Stimulated activated naive CD8-positive, alpha-beta T cell treated with anti-CD3 and anti-CD28 coated beads, Interleukin-15, amount 100 ng/mL, for 72 hours (primary cell): ENCODE data around the gene ZNF594.
A peak's percentile ranks its signal among the peaks of the same experiment; 100 is the strongest.
"Not testable (repeated sequence)": the region's sequence is repeated elsewhere in the genome, so short reads cannot be mapped to it uniquely, and the experiment has no call there.

Experiments used
- ATAC-seq: fragments of 150-1000 bp; cut with Tn5 transposase; 2 replicates; pipeline ENCODE4 v1.10.0; 2021; ENCODE audit warnings: mild to moderate bottlenecking, moderate library complexity
- DNase-seq, 2 donors: peaks; one replicate each; pipeline ENCODE4 v3.0.0; 2021 to 2022
- H3K27ac Mint-ChIP-seq, 2 donors: one replicate each; pipeline ENCODE4 v1.8.0; 2022; ENCODE audit warnings: mild to moderate bottlenecking in 2 of 2, mixed read lengths in 2 of 2, moderate library complexity in 2 of 2
- H3K27me3 Mint-ChIP-seq: one replicate; pipeline ENCODE4 v1.8.0; 2022; ENCODE audit warnings: mixed read lengths
- H3K4me1 Mint-ChIP-seq: one replicate; pipeline ENCODE4 v1.8.0; 2022; ENCODE audit warnings: mild to moderate bottlenecking, mixed read lengths
- H3K4me3 Mint-ChIP-seq, 2 donors: one replicate each; pipeline ENCODE4 v1.8.0; 2022; ENCODE audit warnings: mild to moderate bottlenecking in 2 of 2, mixed read lengths in 2 of 2, moderate library complexity in 1 of 2
- H3K9me3 Mint-ChIP-seq, 2 donors: one replicate each; pipeline ENCODE4 v1.8.0; 2022; ENCODE audit warnings: mixed read lengths in 2 of 2

The ZNF594 gene

GRCh38 chr17:5191541-5192417 is at the start of gene ZNF594:
TSS of gene ZNF594 (minus strand) at chr17:5191868. CDS start at chr17:5184256, 7,612 bp downstream.
- ATAC-seq (peak; percentile 100), DNase-seq (peak; percentile 98 to 99)
- Mint-ChIP-seq H3K27me3 (no peaks in the 10 kb centered on the region), H3K4me1 (peaks cover 28% of the 10 kb centered on the region), H3K4me3 (peak within 1 kb of the TSS; percentile 97 to 98), H3K27ac (peak within 1 kb of the TSS; percentile 95 to 97), H3K9me3 (peaks cover 12 to 14% of the 10 kb centered on the region in 2 donors)

GRCh38 chr17:5239769-5240168 is 48.1 kb upstream of the ZNF594 start:
- DNase-seq, ATAC-seq, H3K27me3 Mint-ChIP-seq, H3K27ac Mint-ChIP-seq, H3K9me3 Mint-ChIP-seq, H3K4me3 Mint-ChIP-seq: not testable (repeated sequence)
- H3K4me1 Mint-ChIP-seq = peaks cover 55% of the 10 kb centered on the region

GRCh38 chr17:5238333-5238732 is 46.7 kb upstream of the ZNF594 start:
- Mint-ChIP-seq H3K27me3 (no peaks in the 10 kb centered on the region), H3K9me3 (peaks cover 0 to 4% of the 10 kb centered on the region in 2 donors), H3K27ac (no peak overlapping the region), H3K4me1 (peaks cover 56% of the 10 kb centered on the region), H3K4me3 (no peak overlapping the region)
- DNase-seq (no peak), ATAC-seq (no peak)

GRCh38 chr17:5237541-5238016 is 45.9 kb upstream of the ZNF594 start:
- ATAC-seq = peak; percentile 89
- Mint-ChIP-seq H3K9me3 (peaks cover 0 to 4% of the 10 kb centered on the region in 2 donors), H3K27ac (peak overlapping the region in 1 of 2 donors; percentile 42), H3K4me3 (no peak overlapping the region), H3K27me3 (no peaks in the 10 kb centered on the region), H3K4me1 (peaks cover 48% of the 10 kb centered on the region)
- DNase-seq = peak; percentile 55 to 64

GRCh38 chr17:5236938-5237540 is 45.4 kb upstream of the ZNF594 start:
- DNase-seq (no peak), ATAC-seq (no peak)
- Mint-ChIP-seq H3K4me1 (peaks cover 43% of the 10 kb centered on the region), H3K9me3 (peaks cover 0 to 4% of the 10 kb centered on the region in 2 donors), H3K4me3 (no peak overlapping the region), H3K27ac (peak overlapping the region in 1 of 2 donors; percentile 42), H3K27me3 (no peaks in the 10 kb centered on the region)

GRCh38 chr17:5234645-5235576 is 43.2 kb upstream of the ZNF594 start, which contains the start of gene SCIMP:
TSS of gene SCIMP (minus strand) at chr17:5234860. CDS start at chr17:5234755, 105 bp downstream.
- DNase-seq (no peak), ATAC-seq (no peak)
- Mint-ChIP-seq H3K4me3 (peak within 1 kb of the TSS in 1 of 2 donors; percentile 3), H3K9me3 (peaks cover 0 to 4% of the 10 kb centered on the region in 2 donors), H3K27me3 (no peaks in the 10 kb centered on the region), H3K4me1 (peaks cover 39% of the 10 kb centered on the region), H3K27ac (peak within 1 kb of the TSS in 1 of 2 donors; percentile 79)

GRCh38 chr17:5233492-5233891 is 41.8 kb upstream of the ZNF594 start:
- not testable (repeated sequence) for DNase-seq, ATAC-seq, H3K4me3 Mint-ChIP-seq, H3K27me3 Mint-ChIP-seq, H3K9me3 Mint-ChIP-seq
- H3K4me1 Mint-ChIP-seq = peaks cover 49% of the 10 kb centered on the region
- H3K27ac Mint-ChIP-seq = peak overlapping the region in 1 of 2 donors; percentile 79

GRCh38 chr17:5226940-5227878 is 35.5 kb upstream of the ZNF594 start:
- Mint-ChIP-seq H3K9me3 (no peaks in the 10 kb centered on the region), H3K27me3 (no peaks in the 10 kb centered on the region), H3K4me3 (peak overlapping the region; percentile 56 to 74), H3K4me1 (peaks cover 73% of the 10 kb centered on the region), H3K27ac (peak overlapping the region; percentile 95 to 96)
- ATAC-seq (peak; percentile 83), DNase-seq (peak; percentile 26 to 34)

GRCh38 chr17:5225668-5226457 is 34.2 kb upstream of the ZNF594 start:
- H3K27ac Mint-ChIP-seq = peak overlapping the region; percentile 95 to 96
- H3K9me3 Mint-ChIP-seq = no peaks in the 10 kb centered on the region
- ATAC-seq (no peak), DNase-seq (no peak)
- H3K4me1 Mint-ChIP-seq = peaks cover 87% of the 10 kb centered on the region
- H3K27me3 Mint-ChIP-seq = no peaks in the 10 kb centered on the region
- peak overlapping the region in 1 of 2 donors; percentile 36 for H3K4me3 Mint-ChIP-seq

- not testable (repeated sequence) for H3K27me3 Mint-ChIP-seq, H3K4me3 Mint-ChIP-seq
These were observed 30.2 kb upstream of the ZNF594 start for GRCh38 chr17:5221912-5222311.

GRCh38 chr17:5220074-5220473 is 28.4 kb upstream of the ZNF594 start:
- H3K9me3 Mint-ChIP-seq = no peaks in the 10 kb centered on the region
- no peaks in the 10 kb centered on the region for H3K27me3 Mint-ChIP-seq
- no peak overlapping the region for H3K4me3 Mint-ChIP-seq
- no peak for DNase-seq
- H3K27ac Mint-ChIP-seq = no peak overlapping the region
- no peak for ATAC-seq
- H3K4me1 Mint-ChIP-seq = peaks cover 51% of the 10 kb centered on the region

More at GRCh38 chr17:5221912-5222311, 30.2 kb upstream of the ZNF594 start:
- DNase-seq, H3K9me3 Mint-ChIP-seq, ATAC-seq, H3K27ac Mint-ChIP-seq: not testable (repeated sequence)
- H3K4me1 Mint-ChIP-seq = peaks cover 63% of the 10 kb centered on the region

GRCh38 chr17:5219536-5219935 is 27.9 kb upstream of the ZNF594 start:
- Mint-ChIP-seq H3K27ac (no peak overlapping the region), H3K4me1 (peaks cover 46% of the 10 kb centered on the region), H3K27me3 (no peaks in the 10 kb centered on the region), H3K9me3 (no peaks in the 10 kb centered on the region), H3K4me3 (no peak overlapping the region)
- no peak for DNase-seq
- no peak for ATAC-seq

- not testable (repeated sequence) for ATAC-seq, H3K27me3 Mint-ChIP-seq, H3K4me3 Mint-ChIP-seq, DNase-seq, H3K9me3 Mint-ChIP-seq, H3K27ac Mint-ChIP-seq
- peaks cover 35% of the 10 kb centered on the region for H3K4me1 Mint-ChIP-seq
These were observed 25.9 kb upstream of the ZNF594 start for GRCh38 chr17:5217562-5217961.
